Peyer's patch (tissue), 4 donors: ENCODE results near the gene ZNF845.
"Not testable (repeated sequence)": the region's sequence is repeated elsewhere in the genome, so short reads cannot be mapped to it uniquely, and the experiment has no call there.

Source experiments
- CTCF ChIP-seq, 6 experiments: fragments of 450-650 bp in 4 of 6; fragments of 200-600 bp in 2 of 6; sonication (generic) in 1 of 6; IDR thresholded peaks; one replicate each; pipeline ENCODE4 v1.5.1; 2017 to 2019; ENCODE audit warnings: antibody characterized with exemption in 6 of 6, mild to moderate bottlenecking in 3 of 6, moderate library complexity in 1 of 6
- POLR2A ChIP-seq, 2 donors: fragments of 450-650 bp; IDR thresholded peaks; one replicate each; pipeline ENCODE4 v1.5.1; 2017; ENCODE audit warnings: antibody characterized with exemption in 2 of 2, mild to moderate bottlenecking in 2 of 2, moderate library complexity in 2 of 2

- TF ChIP-seq CTCF, POLR2A (IDR thresholded peaks at IDR 0.05): not testable (repeated sequence)
Observed at GRCh38 chr19:53301341-53301740, 32.2 kb upstream of the ZNF845 start.
